ENCODE results near the gene GABRA1.

GRCh38 chr5:161847941-161848391, at the start of gene GABRA1:
- no peak for TF ChIP-seq CTCF (IDR thresholded peaks at IDR 0.05)
- no peak for TF ChIP-seq POLR2A (IDR thresholded peaks at IDR 0.05)

Data from transverse colon (tissue), 3 donors.